ENCODE measurements around the gene RPS6KA6. TPM values are rescaled to one million over a fixed set of nuclear protein-coding genes. Genes with fewer than 3 reads are reported as not detected.

The RPS6KA6 gene
- polyA plus RNA-seq, 10 donors = 2.8 to 6.5 (median 4.0) TPM

DNA sequence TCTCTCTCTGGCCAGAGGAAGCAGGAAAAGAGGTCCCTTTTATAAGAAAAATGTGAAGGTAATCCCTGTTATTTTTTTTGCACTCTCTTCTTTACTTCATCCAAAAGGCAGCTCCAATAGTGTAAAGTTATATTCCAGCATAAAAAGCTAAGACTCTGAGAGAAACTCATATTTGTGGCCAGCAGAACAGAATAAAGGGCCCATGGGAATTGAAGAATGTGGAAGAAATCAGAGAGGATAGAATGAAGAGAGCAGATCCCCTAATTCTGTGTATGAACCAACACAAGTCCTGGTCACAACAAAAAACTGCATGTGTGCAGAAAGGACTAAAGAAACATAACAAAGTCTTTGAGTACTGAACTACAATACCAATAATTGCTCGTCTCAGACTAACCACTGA is 22.3 kb downstream of the RPS6KA6 start:
- peak in 2 of 3 donors; percentile 14 for DNase-seq

DNA sequence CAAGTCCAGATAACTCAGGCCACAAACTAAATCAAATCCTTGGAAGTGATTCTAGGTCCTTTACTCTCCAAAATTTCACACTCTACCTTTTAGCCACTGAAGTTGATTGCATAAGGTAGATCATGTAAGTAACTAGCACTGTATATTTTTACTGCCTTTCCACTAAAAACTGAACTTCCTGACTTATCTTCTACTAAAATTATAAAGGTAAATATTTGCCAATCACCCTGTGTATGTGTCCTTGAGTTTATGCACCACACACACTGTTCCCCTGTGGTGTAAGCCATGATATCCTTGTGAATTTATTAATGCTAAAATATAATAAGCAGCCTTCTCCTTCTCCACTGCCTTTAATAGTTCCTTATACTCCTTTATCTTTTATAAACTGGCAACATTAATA is 25.6 kb downstream of the RPS6KA6 start:
- no peak for DNase-seq

DNA sequence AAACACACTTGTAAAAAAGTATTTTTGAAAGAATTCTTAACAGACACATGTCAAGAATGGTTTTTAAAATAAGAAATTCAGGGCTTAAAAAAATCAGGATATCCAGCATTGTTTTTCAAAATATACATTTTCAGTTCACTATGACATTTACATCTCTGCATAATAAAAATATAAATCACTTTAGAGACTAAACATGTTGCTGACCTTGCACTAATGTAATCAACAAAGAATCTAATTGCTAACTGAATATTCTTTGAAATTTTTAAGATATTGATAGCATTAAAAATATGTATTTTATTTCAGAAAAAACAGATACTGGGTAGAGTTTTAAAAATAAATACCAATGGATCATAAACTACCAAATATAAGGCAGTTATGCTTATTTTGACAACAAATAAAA is 26.4 kb downstream of the RPS6KA6 start:
- DNase-seq = no peak

DNA sequence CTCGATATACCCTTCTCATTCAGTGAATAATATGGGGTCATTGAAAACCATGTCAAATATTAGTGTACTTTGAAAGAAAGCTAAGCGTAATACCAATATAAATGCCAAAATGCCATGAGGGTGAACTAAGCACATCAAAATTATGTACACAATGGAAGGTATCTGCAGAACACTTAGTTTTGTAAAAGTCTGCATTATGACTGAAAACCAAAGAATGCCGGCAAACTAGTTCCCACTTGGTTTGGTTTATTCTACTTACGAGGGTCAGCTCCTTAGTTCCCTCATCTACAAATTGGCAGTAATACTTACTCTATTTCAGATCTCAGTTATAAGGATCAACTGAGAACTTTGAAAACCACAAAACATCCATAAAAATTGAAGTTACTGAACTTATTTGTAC is 27.3 kb downstream of the RPS6KA6 start:
- no peak for DNase-seq

DNA sequence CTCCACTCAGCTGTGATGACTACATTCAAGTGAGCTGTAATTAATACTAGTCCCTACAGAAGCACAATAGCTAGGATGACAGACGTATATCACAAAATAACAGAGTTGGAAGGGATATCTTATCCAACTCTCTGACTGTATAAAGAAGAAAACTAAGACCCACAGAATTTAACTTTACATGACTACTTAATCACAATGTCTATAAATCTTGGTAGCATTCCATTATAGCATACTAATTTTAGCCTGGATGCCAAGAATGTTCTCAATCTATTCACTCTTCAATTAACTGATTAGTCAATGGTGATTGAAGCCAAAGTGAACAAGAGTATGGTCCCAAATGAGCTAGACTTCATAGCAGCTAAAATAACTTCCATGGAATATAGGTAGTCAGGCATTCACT is 31.2 kb downstream of the RPS6KA6 start:
- no peak for DNase-seq

DNA sequence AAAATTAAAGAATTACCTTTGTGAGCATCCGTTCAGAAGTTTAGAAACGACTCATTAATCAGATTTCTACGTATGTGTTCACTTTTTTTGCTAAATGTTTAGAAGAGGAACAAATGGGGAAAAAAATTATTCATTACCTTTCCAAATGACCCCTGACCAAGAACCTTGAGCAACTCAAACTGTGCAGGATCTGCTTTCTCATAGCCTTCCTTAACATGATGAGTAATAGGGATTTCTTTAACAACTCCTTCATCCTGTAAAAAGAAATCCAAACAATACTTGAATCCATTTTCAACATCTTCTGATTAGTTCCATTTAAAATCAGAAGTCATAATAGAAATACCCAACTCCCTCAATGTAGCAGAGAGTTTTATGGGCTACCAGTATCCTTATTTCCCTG is 32.1 kb downstream of the RPS6KA6 start:
- DNase-seq = no peak

DNA sequence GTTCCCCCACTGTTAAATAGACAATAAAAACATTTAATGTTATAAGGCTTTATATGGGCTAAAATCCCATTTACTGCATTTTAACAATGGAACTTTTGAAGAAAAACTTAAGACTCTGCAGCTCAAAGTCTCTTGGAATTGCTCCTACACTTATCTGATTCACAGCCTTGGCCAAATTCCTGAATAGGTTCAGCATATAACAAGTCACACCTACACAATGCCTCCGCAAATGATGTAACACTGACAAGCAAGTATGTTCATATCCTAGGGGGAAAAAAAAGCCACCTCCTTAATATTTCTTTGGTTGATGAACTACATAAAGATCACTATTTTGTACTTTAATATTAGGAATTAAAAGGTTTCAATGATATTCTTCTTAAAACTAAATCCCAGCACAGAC is 34.5 kb downstream of the RPS6KA6 start:
- no peak for DNase-seq

DNA sequence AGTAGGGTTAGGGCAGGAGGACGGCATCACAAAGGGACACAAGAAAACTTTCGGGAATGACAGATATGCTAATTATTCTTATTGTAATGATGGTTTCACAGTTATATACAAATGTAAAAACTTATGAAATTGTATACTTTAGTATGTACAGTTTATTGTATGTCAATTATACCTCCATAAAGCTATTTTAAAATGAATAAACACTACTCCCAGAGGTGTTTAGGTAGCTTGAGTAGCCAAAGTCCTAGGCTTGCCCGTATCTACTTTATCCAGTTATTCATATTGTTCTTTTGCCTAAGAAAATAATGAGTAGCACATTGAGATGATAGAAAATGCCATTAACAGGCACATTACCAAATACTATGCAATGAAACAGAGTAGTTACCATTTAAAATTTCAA is 43.0 kb downstream of the RPS6KA6 start:
- no peak for DNase-seq

DNA sequence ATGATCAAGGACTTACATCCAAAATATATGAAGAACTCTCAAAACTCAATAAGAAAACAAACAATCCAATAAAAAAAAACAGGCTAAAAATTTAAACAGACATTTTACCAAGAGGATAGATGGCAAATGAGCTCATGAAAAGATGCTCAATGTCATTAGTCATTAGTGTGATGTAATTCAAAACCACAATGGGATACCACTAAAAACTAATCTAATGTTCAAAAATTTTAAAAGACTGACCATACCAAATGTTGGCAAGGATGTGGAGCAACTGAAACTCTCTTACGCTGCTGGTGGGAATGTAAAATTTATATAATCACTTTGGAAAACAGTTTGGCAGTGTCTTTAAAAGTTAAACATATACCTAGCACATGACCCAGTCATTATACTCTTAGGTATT is 43.7 kb downstream of the RPS6KA6 start:
- DNase-seq = no peak

DNA sequence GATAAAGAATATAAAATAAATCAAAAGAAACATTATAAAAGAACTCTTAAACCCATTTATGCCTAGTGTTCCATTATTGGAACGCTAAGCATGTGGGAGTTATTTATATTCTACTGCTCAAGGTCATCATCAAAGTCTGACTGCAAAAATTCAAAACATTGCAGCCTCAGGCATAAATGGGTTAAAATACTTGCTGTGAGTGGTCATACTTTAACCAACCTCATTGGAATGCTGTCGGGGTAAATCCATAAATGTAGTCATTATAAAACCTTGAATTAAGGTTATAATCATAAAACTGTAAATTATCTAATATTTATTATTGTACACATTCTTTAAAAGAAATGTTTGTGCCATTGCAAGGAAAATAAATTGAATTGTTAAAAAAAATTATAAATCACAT is 55.0 kb downstream of the RPS6KA6 start:
- DNase-seq = no peak

DNA sequence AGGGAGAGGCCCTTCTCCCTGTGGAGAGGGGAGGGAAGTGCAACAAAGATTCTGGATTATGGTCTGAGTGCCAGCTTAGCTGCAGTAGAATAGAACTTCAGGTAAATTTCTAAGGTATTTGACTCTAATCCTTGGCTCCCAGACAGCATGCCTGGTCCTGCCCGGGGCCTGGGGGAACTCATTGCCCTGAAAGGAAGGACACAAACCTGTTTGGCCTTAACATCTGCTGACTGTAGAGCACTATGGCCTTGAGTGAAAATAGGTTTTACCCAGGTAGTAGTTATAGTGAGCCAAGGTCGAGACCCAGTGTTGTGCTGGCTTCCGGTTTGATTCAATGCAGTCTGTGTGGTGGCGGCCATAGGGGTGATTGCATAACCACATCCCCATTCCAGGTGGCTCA is 64.4 kb downstream of the RPS6KA6 start:
- no peak for DNase-seq

DNA sequence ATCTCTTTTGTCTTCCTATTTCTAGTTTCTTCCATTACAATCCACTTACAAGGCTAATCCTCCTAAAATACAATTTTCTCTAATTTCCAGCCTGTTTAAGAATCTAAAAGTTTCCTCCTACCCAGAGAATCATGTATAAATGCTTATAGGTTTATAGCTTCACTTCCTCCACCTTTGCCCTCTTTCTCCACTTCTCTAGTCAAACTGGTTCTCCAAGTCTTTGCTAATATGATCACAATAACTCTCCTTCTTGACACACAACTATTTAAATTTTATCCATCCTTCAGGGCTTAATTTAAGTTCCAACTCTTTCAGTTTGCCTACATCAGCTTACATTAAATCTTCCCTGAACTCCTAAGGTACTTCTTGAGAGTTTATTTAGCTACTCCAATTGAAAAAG is 69.2 kb downstream of the RPS6KA6 start:
- DNase-seq = no peak

DNA sequence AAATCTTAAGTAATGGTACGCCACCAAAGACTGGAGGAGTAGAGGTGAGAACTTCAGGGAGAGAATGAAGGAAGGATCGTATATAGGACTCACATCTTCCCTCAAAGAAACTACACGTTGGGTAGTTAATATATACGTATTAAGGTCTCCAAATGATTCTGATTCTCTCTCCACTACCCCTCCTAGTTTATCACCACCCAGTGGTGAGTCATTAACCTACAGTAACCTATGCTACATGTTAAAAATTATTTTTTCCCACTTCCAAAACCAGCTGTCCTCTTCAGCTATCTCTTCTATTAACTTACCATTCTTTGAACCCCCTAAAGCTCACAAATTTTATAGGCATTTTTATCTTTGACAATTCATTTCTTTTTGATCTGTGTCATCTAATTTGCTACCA is 69.7 kb downstream of the RPS6KA6 start:
- DNase-seq = no peak

DNA sequence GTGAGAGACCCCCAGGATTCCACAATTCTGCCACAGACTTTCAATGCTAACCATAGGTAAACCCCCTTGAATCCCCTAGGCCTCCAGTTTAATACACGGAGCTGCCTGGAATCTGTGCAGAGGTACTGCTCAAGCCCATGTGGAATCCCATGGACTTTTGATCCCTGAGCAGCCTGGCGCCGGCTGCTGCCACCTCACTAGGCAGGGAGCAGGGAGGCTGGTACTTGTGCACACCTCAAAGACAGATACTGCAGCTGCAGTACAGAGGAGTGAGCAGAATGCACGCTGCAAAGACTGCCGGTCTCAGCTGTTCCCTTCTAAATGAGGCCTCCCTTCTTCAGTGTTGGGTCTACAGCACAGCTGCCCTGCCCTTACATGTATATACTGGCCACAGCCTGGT is 79.4 kb downstream of the RPS6KA6 start:
- no peak for DNase-seq

DNA sequence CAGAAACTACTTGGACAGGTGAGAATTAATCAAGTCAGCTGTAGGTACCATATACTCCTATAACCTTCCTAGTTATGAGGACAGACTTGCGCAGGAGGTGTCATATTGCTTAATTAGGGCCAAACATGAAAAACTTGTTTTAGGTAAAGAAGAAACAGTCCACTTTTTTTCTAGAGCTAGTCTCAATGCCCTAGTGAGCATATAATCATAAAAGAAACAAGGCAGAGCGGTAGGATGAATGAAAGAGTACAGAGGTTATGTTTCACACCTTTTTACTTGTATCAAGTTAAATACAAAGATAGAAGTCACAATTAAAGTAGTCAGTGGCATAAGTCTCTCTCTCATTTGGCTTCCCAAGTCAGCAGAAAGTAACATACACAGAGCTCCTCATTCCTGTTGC is 88.9 kb downstream of the RPS6KA6 start:
- DNase-seq = no peak

DNA sequence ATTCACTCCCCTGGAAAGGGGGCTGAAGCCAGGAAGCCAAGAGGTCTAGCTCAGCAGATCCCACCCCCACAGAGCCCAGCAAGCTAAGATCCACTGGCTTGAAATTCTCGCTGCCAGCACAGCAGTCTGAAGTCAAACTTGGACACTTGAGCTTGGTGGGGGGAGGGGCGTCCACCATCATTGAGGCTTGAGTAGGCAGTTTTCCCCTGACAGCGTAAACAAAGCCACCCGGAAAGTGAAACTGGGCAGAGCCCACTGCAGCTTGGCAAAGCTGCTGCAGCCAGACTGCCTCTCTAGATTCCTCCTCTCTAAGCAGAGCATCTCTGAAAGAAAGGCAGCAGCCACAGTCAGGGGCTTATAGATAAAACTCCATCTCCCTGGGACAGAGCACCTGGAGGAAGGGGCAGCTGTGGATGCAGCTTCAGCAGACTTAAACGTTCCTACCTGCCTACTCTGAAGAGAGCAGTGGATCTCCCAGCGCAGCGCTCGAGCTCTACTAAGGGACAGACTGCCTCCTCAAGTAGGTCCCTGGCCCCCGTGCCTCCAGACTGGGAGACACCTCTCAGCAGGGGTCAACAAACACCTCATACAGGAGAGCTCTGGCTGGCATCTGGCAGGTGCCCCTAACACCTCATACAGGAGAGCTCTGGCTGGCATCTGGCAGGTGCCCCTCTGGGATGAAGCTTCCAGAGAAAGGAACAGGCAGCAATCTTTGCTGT is 108.4 kb downstream of the RPS6KA6 start:
- peak in 1 of 3 donors; percentile 1 for DNase-seq

DNA sequence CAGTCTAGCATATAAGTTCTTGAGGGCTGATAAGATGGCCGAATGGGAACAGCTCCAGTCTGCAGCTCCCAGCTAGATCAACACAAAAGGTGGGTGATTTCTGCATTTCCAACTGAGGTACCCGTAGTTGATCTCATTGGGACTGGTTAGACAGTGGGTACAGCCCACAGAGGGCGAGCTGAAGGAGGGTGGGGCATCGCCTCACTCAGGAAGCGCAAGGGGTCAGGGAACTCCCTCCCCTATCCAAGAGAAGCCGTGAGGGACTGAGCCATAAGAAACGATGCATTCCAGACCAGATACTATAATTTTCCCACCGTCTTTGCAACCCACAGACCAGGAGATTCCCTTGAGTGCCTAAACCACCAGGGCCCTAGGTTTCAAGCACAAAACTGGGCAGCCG is 109.0 kb downstream of the RPS6KA6 start:
- DNase-seq = no peak

DNA sequence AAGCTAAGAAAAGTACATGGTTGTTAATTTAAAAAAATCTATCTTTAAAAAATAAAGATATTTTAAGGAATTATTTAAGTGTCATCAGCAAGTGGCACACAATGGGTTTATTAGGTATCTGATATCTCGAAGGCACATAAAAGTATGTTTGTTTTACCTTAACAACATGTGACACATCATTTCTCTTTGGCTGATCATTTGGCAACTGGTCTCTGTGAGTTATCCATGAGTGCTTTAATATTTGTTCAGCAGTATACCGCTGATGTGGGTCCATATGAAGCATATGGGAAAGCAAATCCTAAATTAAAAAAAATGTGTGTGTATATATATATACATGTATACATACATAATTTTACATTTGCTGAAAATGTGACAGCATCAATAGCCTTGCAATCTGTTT is 123.2 kb downstream of the RPS6KA6 start:
- no peak for DNase-seq

DNA sequence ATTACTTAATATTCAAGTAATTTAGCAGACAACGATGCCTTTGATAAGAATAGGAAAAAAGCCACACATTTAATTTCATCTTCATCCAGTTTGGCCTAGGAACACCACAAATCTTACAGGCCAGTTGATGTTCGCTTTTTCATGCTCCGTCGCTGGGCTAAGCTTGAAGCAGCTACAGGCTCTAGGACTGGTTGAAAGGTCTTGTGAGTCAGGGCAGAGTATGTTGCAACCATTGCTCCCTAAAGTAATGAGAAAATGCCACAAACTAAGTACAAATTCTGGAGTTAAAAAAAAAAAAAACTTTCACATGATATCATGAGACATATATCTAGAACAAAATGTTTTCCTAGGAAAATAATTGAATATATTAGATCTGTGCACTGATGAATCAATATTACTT is 123.8 kb downstream of the RPS6KA6 start:
- DNase-seq = no peak

DNA sequence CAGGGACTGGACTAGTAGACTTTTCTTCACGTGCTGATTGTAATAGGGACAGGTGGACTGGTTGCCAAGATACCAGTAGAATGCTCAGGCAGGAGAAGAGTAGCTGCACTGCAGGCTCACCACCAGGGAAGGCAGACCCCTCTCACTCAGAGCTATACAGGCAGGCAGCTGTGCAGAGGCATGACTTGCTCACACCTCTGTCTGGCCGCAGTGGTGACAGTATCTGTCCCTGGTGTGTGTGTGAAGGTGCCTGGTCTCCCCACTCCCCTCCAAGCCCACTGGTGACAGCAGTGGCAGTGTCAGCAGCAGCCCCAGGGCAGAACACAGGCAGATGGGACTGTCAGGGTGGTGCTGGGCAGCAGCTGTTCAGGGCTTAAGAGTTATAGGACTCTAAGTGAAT is 140.7 kb downstream of the RPS6KA6 start:
- DNase-seq = peak in 1 of 3 donors; percentile 0

DNA sequence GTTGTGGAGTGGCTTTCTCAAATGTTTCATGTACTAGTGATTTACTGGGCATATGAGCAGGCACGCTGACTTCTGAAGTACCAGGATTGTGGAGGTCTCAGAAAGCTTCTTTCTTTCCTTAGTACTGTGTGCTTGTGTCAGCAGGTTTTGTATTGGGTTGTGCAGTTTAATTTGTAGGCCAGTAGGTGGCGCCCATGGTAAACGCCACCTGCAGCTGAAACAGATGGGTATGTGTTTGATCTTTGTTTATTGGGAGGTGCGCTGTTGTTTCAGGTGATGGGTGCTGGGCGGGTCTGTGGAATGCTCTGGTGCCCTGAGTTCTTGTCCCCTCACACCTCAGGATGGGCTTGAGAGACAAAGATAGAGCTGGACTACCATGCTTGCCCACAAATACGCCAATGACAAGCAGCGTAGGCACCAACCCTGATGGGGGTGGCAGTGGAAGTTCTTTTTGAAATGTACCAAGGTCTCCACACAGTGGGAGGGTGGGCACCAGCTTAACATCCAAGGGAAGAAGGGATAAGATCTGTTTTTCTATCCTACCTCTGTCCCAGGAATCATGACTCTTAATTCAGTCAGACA is 141.5 kb downstream of the RPS6KA6 start:
- DNase-seq = peak; percentile 2 to 36 (median 35)

DNA sequence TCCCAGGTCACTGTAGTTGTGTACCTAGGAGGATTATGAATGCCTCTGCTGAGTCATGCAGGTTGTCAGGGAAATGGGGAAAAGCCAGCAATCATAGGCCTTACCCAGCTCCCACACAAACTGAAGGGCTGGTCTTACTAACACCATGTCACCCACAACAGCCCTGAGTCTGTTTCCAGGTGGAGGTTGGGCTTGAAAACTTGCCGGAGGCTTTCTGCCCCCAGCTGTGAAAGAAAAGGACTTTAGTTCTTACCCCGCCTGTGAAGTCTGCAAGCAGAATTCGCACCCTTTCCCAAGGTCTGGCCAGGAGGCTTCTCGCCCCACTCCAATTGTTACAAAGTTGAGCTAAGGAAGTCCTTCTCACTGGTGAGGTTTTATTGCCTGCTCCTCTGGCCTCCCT is 143.9 kb downstream of the RPS6KA6 start:
- no peak for DNase-seq

Data from muscle of back (tissue), 11 donors.